GM12878 (cell line): ENCODE data around the gene S100A14. TPM values are rescaled to one million over a fixed set of nuclear protein-coding genes. Genes with fewer than 3 reads are reported as not detected.

Experiments
- ATAC-seq: fragments of 200-7000 bp; cut with Tn5 transposase; 3 replicates; pipeline ENCODE4 v1.9.1; 2020; ENCODE audit warnings: mild to moderate bottlenecking, moderate library complexity
- BruUV-seq: library from RNA; stranded (reverse); fragments of 400-500 nt; replicated peaks from 2 replicates; lab custom pipeline; 2021; lab: Mats Ljungman, UMichigan
- CTCF ChIA-PET: fragments of 300-600 bp; sonication (Branson Sonifier 250); formaldehyde crosslinking; extraction: SDS; loops from one replicate; lab custom pipeline; 2021; ENCODE audit warnings: inconsistent platforms; lab: Yijun Ruan, JAX
- POLR2A ChIA-PET: fragments of 350-600 bp; formaldehyde crosslinking; extraction: SDS; loops from one replicate; lab custom pipeline; 2021; ENCODE audit warnings: inconsistent platforms; lab: Charles Lee
- RAD21 ChIA-PET: fragments of 300-600 bp; sonication (Branson Sonifier 250); formaldehyde crosslinking; loops from one replicate; lab custom pipeline; 2023; ENCODE audit warnings: antibody characterized with exemption; ENCODE audit not compliant: unreplicated experiment; lab: Charles Lee
- SMC1A ChIA-PET: fragments of 300-600 bp; sonication (Branson Sonifier 250); formaldehyde crosslinking; loops from one replicate; lab custom pipeline; 2023; ENCODE audit not compliant: unreplicated experiment, uncharacterized antibody; lab: Charles Lee
- DNase-seq: peaks from one replicate; pipeline ENCODE4 v3.0.0-alpha.2; 2011; ENCODE audit warnings: low read depth, low spot score
- FAIRE-seq: peaks from 3 replicates; lab custom pipeline; 2011; peaks lifted over from hg19 to GRCh38; lab: Jason Lieb, UNC
- H2AFZ ChIP-seq: 2 replicates; pipeline ENCODE4 v1.6.0; 2011; ENCODE audit warnings: low read depth, low read length, control low read depth; ENCODE audit not compliant: control insufficient read depth
- H3K27ac ChIP-seq: 2 replicates; pipeline ENCODE4 v1.5.1; 2011; ENCODE audit warnings: control low read depth; ENCODE audit not compliant: control insufficient read depth, insufficient read depth
- H3K27me3 ChIP-seq, 2 experiments: replicated peaks in 1 of 2; 2 replicates each; pipeline versions ENCODE4 v1.6.0 to v1.6.1; 2011; ENCODE audit warnings: low read length in 1 of 2; ENCODE audit not compliant: control insufficient read depth in 2 of 2, insufficient read depth in 2 of 2
- H3K36me3 ChIP-seq, 2 experiments: 2 replicates each; pipeline ENCODE4 v1.5.1; 2011; ENCODE audit warnings: low read length in 1 of 2; ENCODE audit not compliant: control insufficient read depth in 2 of 2, insufficient read depth in 2 of 2
- H3K4me1 ChIP-seq: 2 replicates; pipeline ENCODE4 v1.6.1; 2011; ENCODE audit warnings: mild to moderate bottlenecking, low read length, moderate library complexity, mixed read lengths; ENCODE audit not compliant: control insufficient read depth, insufficient read depth
- H3K4me2 ChIP-seq: 2 replicates; pipeline ENCODE4 v1.6.0; 2011; ENCODE audit warnings: control low read depth; ENCODE audit not compliant: control insufficient read depth, insufficient read depth
- H3K4me3 ChIP-seq: fragments of 200-600 bp; sonication (generic); 2 replicates; pipeline ENCODE4 v1.5.1; 2016
- H3K79me2 ChIP-seq: 2 replicates; pipeline ENCODE4 v1.6.0; 2011; ENCODE audit warnings: low read length; ENCODE audit not compliant: control insufficient read depth, insufficient read depth
- H3K9ac ChIP-seq: 2 replicates; pipeline ENCODE4 v1.8.0; 2011; ENCODE audit warnings: low read length, control low read depth, mixed read lengths; ENCODE audit not compliant: control insufficient read depth, insufficient read depth
- H3K9me3 ChIP-seq: replicated peaks from 3 replicates; pipeline ENCODE4 v1.5.1; 2011; ENCODE audit warnings: mild to moderate bottlenecking, low read length; ENCODE audit not compliant: control insufficient read depth, insufficient read depth
- H4K20me1 ChIP-seq: 2 replicates; pipeline ENCODE4 v1.6.0; 2011; ENCODE audit not compliant: control insufficient read depth, insufficient read depth
- EGR1 ChIP-seq, 2 experiments: IDR thresholded peaks; 1 replicate in 1 of 2; 2 replicates in 1 of 2; pipeline ENCODE4 v1.6.1; 2011 to 2012; ENCODE audit warnings: low read depth in 2 of 2, low read length in 2 of 2, borderline replicate concordance in 1 of 2, mild to moderate bottlenecking in 1 of 2, moderate library complexity in 1 of 2
- ESRRA ChIP-seq: IDR thresholded peaks from 2 replicates; pipeline ENCODE4 v1.6.1; 2012; ENCODE audit warnings: mild to moderate bottlenecking, low read length, improper control_type of control experiment
- HDGF ChIP-seq: fragments of 450-650 bp; IDR thresholded peaks from 2 replicates; pipeline ENCODE4 v1.6.1; 2016; ENCODE audit warnings: antibody characterized with exemption
- IRF4 ChIP-seq: IDR thresholded peaks from 2 replicates; pipeline ENCODE4 v1.6.1; 2011; ENCODE audit warnings: low read depth, low read length
- JUND ChIP-seq: IDR thresholded peaks from 2 replicates; pipeline ENCODE4 v1.6.1; 2012; ENCODE audit warnings: low read depth, mild to moderate bottlenecking, low read length, improper control_type of control experiment, moderate library complexity
- MAX ChIP-seq: IDR thresholded peaks from 2 replicates; pipeline ENCODE4 v1.6.1; 2012; ENCODE audit warnings: low read depth, low read length, improper control_type of control experiment
- MTA2 ChIP-seq: fragments of 450-650 bp; IDR thresholded peaks from 2 replicates; pipeline ENCODE4 v1.6.1; 2016; ENCODE audit warnings: low read depth, mild to moderate bottlenecking, moderate library complexity
- NFIC ChIP-seq: IDR thresholded peaks from 2 replicates; pipeline ENCODE4 v1.6.1; 2012; ENCODE audit warnings: low read depth, mild to moderate bottlenecking, inconsistent platforms, low read length, moderate library complexity
- POU2F2 ChIP-seq: IDR thresholded peaks from 3 replicates; pipeline ENCODE4 v1.6.1; 2011; ENCODE audit warnings: low read depth, mild to moderate bottlenecking, low read length, borderline replicate concordance
- STAT1 ChIP-seq: fragments of 450-650 bp; conservative IDR thresholded peaks from 2 replicates; pipeline ENCODE4 v1.6.1; 2014; ENCODE audit warnings: antibody characterized with exemption, mild to moderate bottlenecking
- TCF12 ChIP-seq: IDR thresholded peaks from 2 replicates; pipeline ENCODE4 v1.6.1; 2011; ENCODE audit warnings: low read depth, mild to moderate bottlenecking, low read length
- USF1 ChIP-seq: IDR thresholded peaks from 2 replicates; pipeline ENCODE4 v1.6.1; 2011; ENCODE audit warnings: borderline replicate concordance, low read depth, mild to moderate bottlenecking, moderate library complexity, mixed read lengths, low read length; ENCODE audit not compliant: insufficient read depth; ENCODE audit errors: extremely low read length
- ZBTB11 ChIP-seq: fragments of 450-650 bp; formaldehyde crosslinking; IDR thresholded peaks from 2 replicates; pipeline ENCODE4 v1.5.0; 2022; ENCODE audit warnings: mild to moderate bottlenecking, missing genetic modification characterization
- ZNF687 ChIP-seq: fragments of 450-650 bp; IDR thresholded peaks from 2 replicates; pipeline ENCODE4 v1.6.1; 2017; ENCODE audit warnings: mild to moderate bottlenecking, moderate library complexity
- WGBS: methylation state at CpG from one replicate; pipeline ENCODE4 v1.1.6; 2016; ENCODE audit warnings: low lambda C conversion rate; ENCODE audit not compliant: insufficient replicate concordance, insufficient coverage; ENCODE audit errors: missing lambda C conversion rate; 5-methylcytosine and 5-hydroxymethylcytosine counted together
- in situ Hi-C: fragments of 300-500 bp; cut with MboI; formaldehyde crosslinking; loops from 9 replicates; pipeline ENCODE4 v1.14.3; 2018; ENCODE audit warnings: mixed read lengths
- intact Hi-C: fragments of 100-400 bp; cut with micrococcal nuclease; formaldehyde crosslinking; loops from one replicate; pipeline ENCODE4 v1.14.2; 2022; ENCODE audit not compliant: unreplicated experiment
- polyA plus RNA-seq, 11 experiments: library from polyadenylated mRNA; depleted of rRNA in 4 of 11; unstranded in 6 of 11; stranded (reverse) in 5 of 11; fragments of >200 nt; fragmentation: Nextera tagmentation in 4 of 11; fragmentation: Illumina TruSeq in 1 of 11; extraction: Ambion mirVana in 4 of 11; extraction: Trizol in 1 of 11; gene quantifications; 1 replicate in 1 of 11; 2 replicates in 10 of 11; pipeline versions ENCODE4 v1.2.1 to v1.2.3, GENCODE V29; 2011 to 2016; ENCODE audit warnings: inconsistent platforms in 2 of 11, missing spikeins in 2 of 11, low read depth in 1 of 11
- total RNA-seq, 4 experiments: library from RNA; depleted of rRNA in 3 of 4; stranded (reverse); fragments of >200 nt in 3 of 4; fragmentation: Illumina TruSeq in 1 of 4; extraction: Trizol in 1 of 4; gene quantifications; 2 replicates each; pipeline versions ENCODE4 v1.2.1 to v1.2.3, GENCODE V29; 2013 to 2021

S100A14 gene
- total and polyA plus RNA-seq, 10 of the 15 experiments (the other 5 are each of a cell fraction or from before 2014, with no cell fraction given), result 0.20 to 0.77 (median 0.45) TPM; not detected in 4

- no peak overlapping the region for H2AFZ ChIP-seq
- ChIA-PET RAD21 (no interaction called here), SMC1A (interaction anchor here (4.9 kb wide), 1 partner anchor 53 kb away, joined by 31 read pairs; no protein-coding TSS in a partner anchor), CTCF (interaction anchor here (1.0 to 2.2 kb wide), 3 partner anchors 9 to 114 kb away, joined by 3 to 8 read pairs (median 4); partner anchors contain the start of gene CHTOP), POLR2A (interaction anchor here (0.7 kb wide), 2 partner anchors 59 to 1645 kb away, joined by 3 read pairs; partner anchors contain the start of gene S100A2)
- no peak for TF ChIP-seq TCF12
- TF ChIP-seq NFIC, result no peak
- no peak for TF ChIP-seq HDGF
- no peak for TF ChIP-seq USF1
- no peak for TF ChIP-seq POU2F2
- TF ChIP-seq EGR1 (IDR thresholded peaks at IDR 0.05; ENCODE audit: borderline replicate concordance in 1 of 2, low read depth in 2 of 2, low read length in 2 of 2), result no peak
- no peak for TF ChIP-seq IRF4
- TF ChIP-seq MAX, result no peak
- no peak for TF ChIP-seq STAT1
- no peak for TF ChIP-seq ZBTB11 (CRISPR knock-in tag)
- no peak for TF ChIP-seq ZNF687
- no peak for TF ChIP-seq ESRRA
- no peak for TF ChIP-seq MTA2
- no peak for TF ChIP-seq JUND
- intact Hi-C loops, result no loop called here
- H3K4me2 ChIP-seq, result no peak overlapping the region
- no peaks in the 10 kb centered on the region for H4K20me1 ChIP-seq
- H3K36me3 ChIP-seq, result no peaks in the 10 kb centered on the region
- H3K4me1 ChIP-seq, result peaks cover 14% of the 10 kb centered on the region
- 70% methylated on average over 10 of the region's 10 CpGs for WGBS
- H3K27ac ChIP-seq, result no peak overlapping the region
- no peak for ATAC-seq
- H3K4me3 ChIP-seq, result no peak overlapping the region
- in situ Hi-C loops, result no loop called here
- H3K9ac ChIP-seq, result no peak overlapping the region
- H3K9me3 ChIP-seq, result no peaks in the 10 kb centered on the region
- no peak for FAIRE-seq
- no peak for DNase-seq
- H3K27me3 ChIP-seq, result no peaks in the 10 kb centered on the region
- no peaks in the 10 kb centered on the region for H3K79me2 ChIP-seq
- BruUV-seq, result no TSS peak
These were observed 9.0 kb upstream of the S100A14 start for GRCh38 chr1:153624965-153625611.
